GM13976 (cell line): ENCODE data around the gene LAMP2.

Experiments used
- DNase-seq: peaks from one replicate; pipeline ENCODE4 v3.0.0; 2012; ENCODE audit warnings: low spot score
- in situ Hi-C: fragments of 300-500 bp; cut with MboI; formaldehyde crosslinking; loops from one replicate; pipeline ENCODE4 v1.12.0; 2022; ENCODE audit warnings: low sequenced_read_pairs, mixed read lengths, inconsistent platforms; ENCODE audit not compliant: unreplicated experiment
- TF ChIP-seq, protein P1 (sequence below): IDR thresholded peaks from 2 replicates; pipeline ENCODE4 v1.5.1; 2012; ENCODE audit warnings: borderline replicate concordance, mild to moderate bottlenecking; ENCODE audit not compliant: insufficient read depth; ENCODE audit errors: extremely low read depth, missing control alignments, control extremely low read depth

Gene LAMP2

DNA sequence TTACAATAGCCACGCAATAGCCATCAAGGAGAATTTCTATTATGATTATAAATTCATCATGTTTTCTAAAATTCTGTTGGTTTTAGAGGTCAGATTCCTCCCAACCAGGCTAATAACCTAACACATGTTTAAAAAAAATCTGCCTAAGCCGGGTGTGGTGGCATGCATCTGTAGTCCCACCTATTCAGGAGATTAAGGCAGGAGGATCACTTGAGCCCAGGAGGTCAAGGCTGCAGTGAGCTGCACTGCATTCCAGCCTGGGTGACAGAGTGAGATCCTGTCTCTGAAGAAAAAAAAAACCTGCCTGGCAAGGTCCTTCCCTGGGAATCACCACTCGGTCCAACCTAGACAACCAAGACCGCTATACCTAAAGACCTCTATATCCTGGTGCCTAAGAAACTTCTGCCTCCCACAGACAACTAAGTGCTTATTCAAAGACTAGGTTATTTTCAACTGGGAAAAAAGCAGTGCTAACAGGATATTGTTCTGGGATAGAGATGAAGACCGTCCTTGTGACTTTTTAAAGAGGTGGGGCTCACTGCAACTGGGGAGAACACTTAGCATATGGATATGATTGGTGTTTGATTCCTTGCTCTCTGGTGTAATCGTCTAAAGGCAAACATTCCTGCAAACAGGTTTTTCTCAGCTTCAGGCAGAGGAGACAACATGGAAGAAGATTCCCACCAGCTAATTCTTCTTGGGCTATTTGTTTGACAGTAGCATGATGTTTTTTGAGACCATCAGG, 89.0 kb downstream of the LAMP2 start:
- DNase-seq, result no peak
- TF ChIP-seq, protein P1, sequence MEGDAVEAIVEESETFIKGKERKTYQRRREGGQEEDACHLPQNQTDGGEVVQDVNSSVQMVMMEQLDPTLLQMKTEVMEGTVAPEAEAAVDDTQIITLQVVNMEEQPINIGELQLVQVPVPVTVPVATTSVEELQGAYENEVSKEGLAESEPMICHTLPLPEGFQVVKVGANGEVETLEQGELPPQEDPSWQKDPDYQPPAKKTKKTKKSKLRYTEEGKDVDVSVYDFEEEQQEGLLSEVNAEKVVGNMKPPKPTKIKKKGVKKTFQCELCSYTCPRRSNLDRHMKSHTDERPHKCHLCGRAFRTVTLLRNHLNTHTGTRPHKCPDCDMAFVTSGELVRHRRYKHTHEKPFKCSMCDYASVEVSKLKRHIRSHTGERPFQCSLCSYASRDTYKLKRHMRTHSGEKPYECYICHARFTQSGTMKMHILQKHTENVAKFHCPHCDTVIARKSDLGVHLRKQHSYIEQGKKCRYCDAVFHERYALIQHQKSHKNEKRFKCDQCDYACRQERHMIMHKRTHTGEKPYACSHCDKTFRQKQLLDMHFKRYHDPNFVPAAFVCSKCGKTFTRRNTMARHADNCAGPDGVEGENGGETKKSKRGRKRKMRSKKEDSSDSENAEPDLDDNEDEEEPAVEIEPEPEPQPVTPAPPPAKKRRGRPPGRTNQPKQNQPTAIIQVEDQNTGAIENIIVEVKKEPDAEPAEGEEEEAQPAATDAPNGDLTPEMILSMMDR, result no peak
- in situ Hi-C loops, result no loop called here

DNA sequence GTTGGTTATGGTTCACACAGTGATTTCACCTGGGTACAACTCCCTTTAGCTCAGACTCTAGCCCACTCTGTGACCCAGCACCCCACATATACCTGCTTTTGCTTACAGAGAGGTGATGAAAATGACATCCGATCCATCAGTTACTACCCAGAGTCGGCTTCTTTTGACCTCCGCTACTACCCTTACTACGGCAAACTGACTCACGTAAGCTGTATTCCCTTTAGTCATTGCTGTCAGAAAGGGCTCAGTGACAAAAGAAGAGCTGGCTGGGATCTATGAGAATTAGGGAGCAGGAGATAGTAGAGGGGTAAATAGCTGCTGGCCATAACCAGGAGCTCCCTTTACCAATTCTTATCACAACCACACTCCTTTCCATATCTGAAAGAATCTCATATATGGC, 90.5 kb downstream of the LAMP2 start:
- in situ Hi-C loops, result no loop called here
- DNase-seq, result no peak
- TF ChIP-seq, protein P1, result no peak
